HG03039 (cell line): ENCODE measurements around the gene MLLT1.

Source experiments
- ATAC-seq: cut with Tn5 transposase; IDR thresholded peaks from one replicate; pipeline ENCODE4 v1.9.1; 2021; ENCODE audit warnings: mild to moderate bottlenecking, moderate library complexity; ENCODE audit not compliant: unreplicated experiment

MLLT1 gene

GRCh38 chr19:6260376-6260775 lies 19.4 kb downstream of the MLLT1 start:
- ATAC-seq: no peak

GRCh38 chr19:6259312-6259861 lies 20.4 kb downstream of the MLLT1 start:
- ATAC-seq: no peak

GRCh38 chr19:6258812-6259311 lies 20.9 kb downstream of the MLLT1 start:
- ATAC-seq: no peak

- no peak for ATAC-seq
Observed at GRCh38 chr19:6253954-6254733, 25.6 kb downstream of the MLLT1 start.

GRCh38 chr19:6252066-6252465 lies 27.7 kb downstream of the MLLT1 start:
- ATAC-seq: no peak

- ATAC-seq: no peak
Observed at GRCh38 chr19:6250909-6251308, 28.9 kb downstream of the MLLT1 start.

- no peak for ATAC-seq
Observed at GRCh38 chr19:6250024-6250615, 29.7 kb downstream of the MLLT1 start.

GRCh38 chr19:6249296-6249695 lies 30.5 kb downstream of the MLLT1 start:
- ATAC-seq: no peak

- no peak for ATAC-seq
Observed at GRCh38 chr19:6248844-6249243, 30.9 kb downstream of the MLLT1 start.

GRCh38 chr19:6248341-6248740 lies 31.4 kb downstream of the MLLT1 start:
- ATAC-seq: no peak

- ATAC-seq: no peak
Observed at GRCh38 chr19:6247007-6247288, 32.8 kb downstream of the MLLT1 start.

- no peak for ATAC-seq
Observed at GRCh38 chr19:6246174-6247006, 33.4 kb downstream of the MLLT1 start.

GRCh38 chr19:6242677-6243076 lies 37.1 kb downstream of the MLLT1 start:
- no peak for ATAC-seq

GRCh38 chr19:6241680-6242377 lies 37.9 kb downstream of the MLLT1 start:
- no peak for ATAC-seq

- no peak for ATAC-seq
Observed at GRCh38 chr19:6241056-6241455, 38.7 kb downstream of the MLLT1 start.

GRCh38 chr19:6239871-6240676 lies 39.7 kb downstream of the MLLT1 start:
- ATAC-seq: no peak

- no peak for ATAC-seq
Observed at GRCh38 chr19:6239401-6239844, 40.4 kb downstream of the MLLT1 start.

- ATAC-seq: no peak
Observed at GRCh38 chr19:6238643-6239281, 41.0 kb downstream of the MLLT1 start.

GRCh38 chr19:6238256-6238642 lies 41.5 kb downstream of the MLLT1 start:
- no peak for ATAC-seq
